GM21423 (cell line): ENCODE results near the gene ACSL6.
"Not testable (repeated sequence)": the region's sequence is repeated elsewhere in the genome, so short reads cannot be mapped to it uniquely, and the experiment has no call there.

ENCODE experiments used
- ATAC-seq: cut with Tn5 transposase; IDR thresholded peaks from one replicate; pipeline ENCODE4 v1.9.1; 2021; ENCODE audit warnings: mild to moderate bottlenecking, moderate library complexity; ENCODE audit not compliant: unreplicated experiment

The ACSL6 gene

DNA sequence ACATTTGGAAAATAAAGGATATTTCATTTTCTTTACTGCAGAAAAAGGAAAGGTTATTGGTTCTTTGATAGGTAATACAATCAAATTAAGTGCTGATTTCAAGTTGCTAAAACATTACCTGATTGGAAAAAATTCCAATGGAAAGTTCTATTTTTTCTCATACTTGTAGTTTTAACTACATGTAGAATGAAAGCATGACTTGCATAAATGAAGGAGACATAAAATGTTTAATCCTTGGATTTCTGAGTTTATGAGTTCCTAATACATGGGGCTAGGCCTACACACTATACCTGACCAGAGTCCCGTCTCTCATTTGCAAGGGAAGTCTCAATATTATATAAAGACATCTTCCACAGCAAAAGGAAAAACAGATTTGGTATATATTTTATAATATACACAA lies 60.8 kb downstream of the ACSL6 start:
- no peak for ATAC-seq

DNA sequence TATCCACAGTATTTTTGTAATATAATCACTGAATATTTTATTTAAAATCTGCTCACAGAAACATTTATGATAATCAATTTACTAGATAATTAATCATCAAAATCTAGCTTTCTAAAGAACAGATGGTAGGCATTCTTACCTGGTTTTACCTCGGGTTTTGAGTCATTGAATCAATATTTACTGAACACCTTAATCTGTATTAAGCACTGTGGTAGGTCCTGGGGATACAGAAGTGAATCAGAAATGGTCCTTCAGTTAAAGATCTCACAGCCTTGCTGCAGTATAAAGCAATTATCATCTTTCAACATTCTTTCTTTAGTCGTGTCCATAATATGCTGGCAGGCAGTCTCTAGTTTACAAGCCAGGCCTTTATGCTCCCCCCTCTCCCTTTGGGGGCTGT lies 64.0 kb downstream of the ACSL6 start:
- ATAC-seq: no peak

DNA sequence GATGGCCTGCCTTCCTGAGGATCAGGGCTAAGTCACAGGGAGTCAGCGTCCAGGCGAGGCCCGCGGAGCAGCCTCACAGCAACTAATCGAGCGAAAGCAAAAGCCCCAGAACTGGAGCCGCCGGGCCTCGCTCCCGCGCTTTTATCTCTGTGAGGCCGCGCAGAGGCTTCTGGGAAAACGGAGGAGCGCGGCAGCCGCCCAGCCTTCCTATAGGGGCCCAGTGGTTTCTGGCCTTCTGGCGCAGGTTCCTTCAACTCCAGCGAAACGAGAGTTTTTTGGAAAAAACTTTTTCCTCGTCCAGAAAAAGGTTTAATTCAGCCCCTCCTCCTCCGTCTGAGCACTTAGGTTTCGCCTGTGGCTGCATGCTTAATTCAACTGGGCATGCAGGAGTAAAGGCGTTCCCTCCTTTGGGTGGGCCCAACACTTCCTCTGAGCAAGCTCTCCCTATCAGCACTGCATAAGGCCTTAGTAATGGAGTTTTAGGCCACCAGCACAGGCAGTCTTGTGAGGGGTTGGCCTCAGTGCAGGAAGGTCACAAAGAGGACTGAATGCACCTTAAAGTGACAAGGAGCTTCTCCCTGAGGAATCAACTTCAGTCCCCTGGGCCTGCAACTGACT lies 65.8 kb downstream of the ACSL6 start, which contains the start of gene MEIKIN:
TSS of gene MEIKIN (minus strand) at position 113 of the 618 bp plus-strand sequence. CDS start 158 bp downstream, outside the sequence.
- ATAC-seq: no peak

DNA sequence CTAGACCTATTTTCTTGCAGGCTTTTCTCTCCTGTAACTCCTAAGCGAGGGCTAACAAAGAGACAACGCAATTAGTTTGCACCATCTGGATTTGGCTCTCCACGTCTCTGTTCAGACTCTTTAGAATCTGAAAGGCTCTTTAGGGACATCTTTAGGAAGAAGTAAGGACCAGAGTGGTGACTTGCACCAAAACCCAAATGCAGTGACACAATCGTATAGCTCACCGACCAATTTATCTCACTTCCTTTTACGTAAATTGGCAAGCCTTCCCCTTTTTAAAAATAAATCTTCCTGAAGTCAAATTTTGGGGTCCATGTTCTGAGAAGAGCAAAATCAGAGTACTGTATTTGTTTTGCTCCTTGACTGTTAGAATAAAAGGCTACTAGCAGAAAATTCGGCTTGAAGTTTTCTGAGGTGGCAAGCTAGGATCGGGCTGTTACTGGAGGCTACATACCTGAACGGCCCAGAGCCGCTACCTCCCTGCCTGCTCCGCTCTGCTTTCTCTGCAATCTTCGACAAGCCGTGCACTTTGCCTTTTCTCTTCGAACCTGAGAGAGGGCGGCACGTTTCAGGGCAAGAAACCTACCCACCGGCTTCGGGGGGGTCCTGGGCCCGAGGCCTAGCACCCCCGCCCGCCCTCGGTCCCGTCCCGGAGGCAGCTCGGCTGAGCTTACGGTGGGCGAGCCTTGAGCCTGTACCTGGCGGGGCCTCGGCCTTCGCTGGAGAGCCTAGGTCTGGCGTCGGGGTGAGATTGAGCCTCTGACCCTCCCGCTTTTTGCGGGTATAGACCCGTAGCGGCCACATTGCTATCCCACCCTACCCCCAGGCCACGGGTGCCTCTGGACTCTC lies 66.5 kb downstream of the ACSL6 start:
- ATAC-seq: no peak

DNA sequence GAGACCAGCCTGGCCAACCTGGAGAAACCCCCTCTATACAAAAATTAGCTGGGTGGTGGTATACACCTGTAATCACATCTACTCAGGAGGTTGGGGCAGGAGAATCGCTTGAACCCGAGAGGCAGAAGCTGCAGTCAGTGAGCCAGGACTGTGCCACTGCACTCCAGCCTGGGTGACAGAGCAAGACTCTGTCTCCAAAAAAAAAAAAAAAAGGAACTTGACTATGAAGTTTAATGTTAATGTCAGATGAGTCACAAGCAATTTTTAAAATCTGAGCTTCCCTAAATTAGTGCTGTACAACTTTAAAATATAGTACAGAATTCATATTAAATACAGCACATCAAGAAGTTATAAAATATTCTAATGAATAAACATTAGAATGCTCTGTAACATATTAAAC lies 67.5 kb downstream of the ACSL6 start:
- ATAC-seq: no peak

DNA sequence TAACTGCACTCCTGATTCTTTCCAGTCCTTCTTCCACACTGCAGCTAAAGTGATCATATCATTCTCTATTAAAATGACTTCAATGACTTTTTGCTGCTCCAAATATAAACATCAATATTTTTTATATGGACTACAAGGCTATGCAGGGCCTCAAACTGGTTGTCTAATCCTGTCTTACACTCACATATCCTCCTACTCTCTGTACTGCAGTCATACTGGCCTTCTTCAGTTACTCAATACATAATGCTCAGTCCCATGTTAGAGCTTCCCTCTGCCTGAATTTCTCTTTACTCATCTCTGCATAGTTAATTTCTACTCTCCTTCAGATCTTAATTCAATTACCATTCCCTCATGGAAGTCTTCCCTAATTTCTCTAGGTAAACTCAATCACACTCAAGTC lies 69.4 kb downstream of the ACSL6 start:
- no peak for ATAC-seq

DNA sequence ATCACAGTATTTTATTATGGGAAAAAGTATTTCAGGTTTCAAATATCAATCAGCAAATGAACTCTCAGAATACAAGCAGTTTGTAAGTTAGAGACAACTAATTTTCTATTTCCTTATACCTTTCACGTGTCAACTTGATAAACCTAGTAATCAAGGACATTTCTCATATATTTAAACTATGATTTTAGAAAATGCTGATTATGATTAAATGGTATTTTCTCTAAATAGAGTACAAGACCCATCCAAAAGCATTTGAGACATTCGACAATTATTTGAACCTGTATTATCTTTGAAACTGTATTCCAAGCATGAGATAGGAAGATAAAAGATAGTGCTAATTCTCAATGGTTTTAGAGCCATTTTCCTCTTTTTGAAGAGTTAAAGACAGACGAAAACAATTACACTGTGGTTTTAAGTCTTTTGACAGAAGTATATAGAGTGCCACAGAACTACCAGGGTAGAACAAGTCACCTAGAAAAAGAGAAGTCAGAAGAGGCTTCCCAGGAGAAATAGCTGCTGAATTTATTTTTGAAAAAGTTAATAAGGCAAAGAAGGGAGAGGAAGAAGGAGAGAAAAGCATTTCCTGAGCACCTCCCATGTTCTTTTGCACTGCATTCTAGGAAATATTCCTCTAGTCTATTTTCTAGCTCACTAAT lies 71.6 kb downstream of the ACSL6 start:
- no peak for ATAC-seq

DNA sequence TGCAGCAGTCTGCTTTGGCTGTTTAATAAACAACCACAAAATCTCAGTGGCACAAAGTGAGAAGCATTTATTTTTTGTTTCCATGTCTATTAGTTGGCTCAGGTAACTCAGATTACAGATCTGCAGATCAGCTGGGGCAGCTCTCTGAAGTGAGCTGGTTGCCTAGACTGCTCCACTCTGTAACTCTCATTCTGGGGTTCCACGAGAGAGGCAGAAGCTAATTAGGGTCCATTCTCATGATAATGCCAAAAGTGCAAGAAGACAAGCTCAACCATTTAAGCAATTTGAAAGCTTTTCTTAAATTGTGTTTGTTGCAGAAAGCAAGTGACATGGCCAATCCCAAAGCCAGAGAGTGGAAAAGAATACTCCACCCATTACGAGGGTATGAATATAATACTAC lies 79.2 kb downstream of the ACSL6 start:
- no peak for ATAC-seq

DNA sequence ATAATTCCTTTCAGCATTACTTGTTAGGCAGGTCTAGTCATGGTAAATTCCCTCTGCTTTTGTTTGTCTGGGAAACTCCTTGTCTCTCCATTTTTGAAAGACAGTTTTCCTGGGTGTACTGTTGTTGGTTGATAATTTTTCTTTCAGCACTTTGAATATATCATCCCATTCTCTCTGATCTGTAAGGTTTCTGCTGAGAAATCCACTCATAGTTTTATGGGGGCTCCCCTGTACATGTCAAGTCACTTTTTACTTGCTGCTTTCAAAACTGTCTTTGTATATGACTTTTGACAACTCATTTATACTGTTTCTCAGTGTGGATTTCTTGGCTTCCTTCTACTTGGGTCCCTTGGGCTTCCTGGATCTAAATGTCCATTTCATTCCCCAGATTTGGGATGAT lies 82.5 kb downstream of the ACSL6 start:
- no peak for ATAC-seq

DNA sequence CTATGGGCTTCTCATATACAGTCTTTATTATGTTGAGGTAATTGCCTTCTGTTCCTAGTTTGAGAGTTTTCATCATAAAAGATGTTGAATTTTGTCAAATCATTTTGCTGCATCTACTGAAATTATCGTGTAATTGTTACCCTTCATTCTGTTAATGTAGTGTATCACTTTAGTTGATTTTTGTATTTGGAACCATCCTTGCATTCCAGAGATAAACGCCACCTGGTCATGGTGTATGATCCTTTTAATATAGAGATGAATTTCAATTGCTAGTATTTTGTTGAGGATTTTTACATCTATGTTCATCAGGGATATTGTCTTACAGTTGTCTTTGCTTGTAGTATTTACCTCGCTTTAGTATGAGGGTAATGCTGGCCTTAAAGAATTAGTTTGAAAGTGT lies 85.3 kb downstream of the ACSL6 start:
- no peak for ATAC-seq

DNA sequence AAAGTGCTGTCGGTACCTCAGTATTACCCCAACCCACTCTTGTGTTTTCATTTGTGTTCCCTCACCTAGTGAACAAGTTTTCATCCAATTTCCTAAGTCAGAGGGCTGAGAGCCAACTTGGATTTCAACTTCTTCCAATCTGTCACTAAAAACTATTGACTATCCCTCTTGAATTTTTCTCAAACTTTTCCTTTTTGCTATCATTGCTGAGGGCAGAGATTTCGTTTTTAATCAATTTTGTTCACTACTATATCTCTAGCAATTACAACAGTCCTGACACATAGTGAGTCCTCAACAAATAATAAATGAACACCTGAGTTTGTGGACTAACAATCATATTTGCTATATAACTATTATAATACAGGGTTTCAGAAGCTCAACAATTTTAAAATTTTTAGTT lies 95.0 kb downstream of the ACSL6 start:
- no peak for ATAC-seq

DNA sequence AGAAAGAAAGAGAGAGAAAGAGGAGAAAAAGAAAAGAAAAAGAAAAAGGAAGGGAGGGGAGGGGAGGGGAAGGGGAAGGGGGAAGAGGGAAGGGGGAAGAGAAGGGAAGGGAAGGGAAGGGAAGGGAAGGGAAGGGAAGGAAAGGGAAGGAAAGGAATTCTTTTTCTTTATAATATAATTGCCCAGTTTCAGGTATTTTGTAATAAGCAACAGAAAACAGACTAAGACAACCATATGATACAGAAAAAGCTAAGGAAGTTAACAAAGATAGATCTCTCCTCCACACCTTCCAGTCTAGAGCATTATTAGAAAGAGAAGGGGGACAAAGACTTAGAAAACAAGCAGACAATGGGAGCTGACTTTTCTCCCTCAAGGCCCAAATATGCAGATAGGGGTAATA lies 97.0 kb downstream of the ACSL6 start:
- no peak for ATAC-seq

DNA sequence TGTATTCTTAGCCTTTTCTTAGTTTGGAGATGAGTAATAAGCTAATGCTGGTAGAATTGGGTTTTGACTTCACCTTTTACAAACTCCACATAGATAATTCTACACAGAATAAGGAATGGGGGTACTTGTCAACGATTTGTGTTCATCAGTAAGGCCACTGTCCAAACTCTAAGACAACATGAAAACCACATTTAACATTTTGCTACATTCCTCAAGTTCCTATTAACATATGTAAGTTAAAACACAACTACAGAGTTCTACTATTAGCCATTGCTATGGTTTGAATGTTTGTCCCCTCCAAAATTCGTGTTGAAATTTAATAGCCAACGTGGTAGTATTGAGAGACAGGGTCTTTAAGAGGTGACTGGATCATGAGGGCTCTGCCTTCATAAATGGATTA lies 97.9 kb downstream of the ACSL6 start:
- no peak for ATAC-seq

DNA sequence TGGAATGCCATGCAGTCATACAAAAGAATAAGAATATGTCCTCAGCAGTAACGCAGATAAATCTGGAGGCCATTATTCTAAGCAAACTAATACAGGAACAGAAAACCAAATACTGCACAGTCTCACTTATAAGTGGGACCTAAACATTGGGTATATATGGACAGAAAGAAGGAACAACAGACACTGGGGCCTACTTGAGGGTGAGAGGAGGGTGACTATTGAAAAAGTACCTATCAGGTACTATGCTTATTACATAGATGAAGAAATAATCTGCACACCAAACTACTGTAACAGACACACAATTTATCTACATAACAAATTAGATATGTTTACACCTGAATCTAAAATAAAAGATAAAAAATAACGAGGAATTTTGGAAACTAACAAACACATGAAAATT lies 104.8 kb downstream of the ACSL6 start:
- no peak for ATAC-seq

DNA sequence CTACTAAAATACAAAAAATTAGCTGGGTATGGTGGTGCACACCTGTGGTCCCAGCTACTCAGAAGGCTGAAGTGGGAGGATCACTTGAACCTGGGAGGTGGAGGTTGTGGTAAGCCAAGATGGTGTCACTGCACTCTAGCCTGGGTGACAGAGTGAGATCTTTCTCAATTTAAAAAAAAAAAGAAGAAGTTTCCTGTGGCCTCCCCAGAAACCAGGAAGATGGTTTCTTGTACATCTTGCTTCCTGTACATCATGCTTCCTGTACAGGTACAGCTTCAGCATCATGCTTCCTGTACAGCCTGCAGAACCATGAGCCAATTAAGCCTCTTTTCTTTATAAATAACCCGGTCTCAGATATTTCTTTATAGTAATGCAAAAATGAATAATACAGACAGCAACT lies 109.2 kb downstream of the ACSL6 start:
- not testable (repeated sequence) for ATAC-seq
